GM12878 (cell line): Measurements from ENCODE around the gene DLX3. TPM values are rescaled to one million over a fixed set of nuclear protein-coding genes. Genes with fewer than 3 reads are reported as not detected.

ENCODE experiments used
- ATAC-seq: fragments of 200-7000 bp; cut with Tn5 transposase; 3 replicates; pipeline ENCODE4 v1.9.1; 2020; ENCODE audit warnings: mild to moderate bottlenecking, moderate library complexity
- BruUV-seq: library from RNA; stranded (reverse); fragments of 400-500 nt; replicated peaks from 2 replicates; lab custom pipeline; 2021; lab: Mats Ljungman, UMichigan
- CTCF ChIA-PET: fragments of 300-600 bp; sonication (Branson Sonifier 250); formaldehyde crosslinking; extraction: SDS; loops from one replicate; lab custom pipeline; 2021; ENCODE audit warnings: inconsistent platforms; lab: Yijun Ruan, JAX
- POLR2A ChIA-PET: fragments of 350-600 bp; formaldehyde crosslinking; extraction: SDS; loops from one replicate; lab custom pipeline; 2021; ENCODE audit warnings: inconsistent platforms; lab: Charles Lee
- RAD21 ChIA-PET: fragments of 300-600 bp; sonication (Branson Sonifier 250); formaldehyde crosslinking; loops from one replicate; lab custom pipeline; 2023; ENCODE audit warnings: antibody characterized with exemption; ENCODE audit not compliant: unreplicated experiment; lab: Charles Lee
- SMC1A ChIA-PET: fragments of 300-600 bp; sonication (Branson Sonifier 250); formaldehyde crosslinking; loops from one replicate; lab custom pipeline; 2023; ENCODE audit not compliant: unreplicated experiment, uncharacterized antibody; lab: Charles Lee
- DNase-seq: peaks from one replicate; pipeline ENCODE4 v3.0.0-alpha.2; 2011; ENCODE audit warnings: low read depth, low spot score
- FAIRE-seq: peaks from 3 replicates; lab custom pipeline; 2011; peaks lifted over from hg19 to GRCh38; lab: Jason Lieb, UNC
- H2AFZ ChIP-seq: 2 replicates; pipeline ENCODE4 v1.6.0; 2011; ENCODE audit warnings: low read depth, low read length, control low read depth; ENCODE audit not compliant: control insufficient read depth
- H3K27ac ChIP-seq: 2 replicates; pipeline ENCODE4 v1.5.1; 2011; ENCODE audit warnings: control low read depth; ENCODE audit not compliant: control insufficient read depth, insufficient read depth
- H3K27me3 ChIP-seq, 2 experiments: replicated peaks in 1 of 2; 2 replicates each; pipeline versions ENCODE4 v1.6.0 to v1.6.1; 2011; ENCODE audit warnings: low read length in 1 of 2; ENCODE audit not compliant: control insufficient read depth in 2 of 2, insufficient read depth in 2 of 2
- H3K36me3 ChIP-seq, 2 experiments: 2 replicates each; pipeline ENCODE4 v1.5.1; 2011; ENCODE audit warnings: low read length in 1 of 2; ENCODE audit not compliant: control insufficient read depth in 2 of 2, insufficient read depth in 2 of 2
- H3K4me1 ChIP-seq: 2 replicates; pipeline ENCODE4 v1.6.1; 2011; ENCODE audit warnings: mild to moderate bottlenecking, low read length, moderate library complexity, mixed read lengths; ENCODE audit not compliant: control insufficient read depth, insufficient read depth
- H3K4me2 ChIP-seq: 2 replicates; pipeline ENCODE4 v1.6.0; 2011; ENCODE audit warnings: control low read depth; ENCODE audit not compliant: control insufficient read depth, insufficient read depth
- H3K4me3 ChIP-seq: fragments of 200-600 bp; sonication (generic); 2 replicates; pipeline ENCODE4 v1.5.1; 2016
- H3K79me2 ChIP-seq: 2 replicates; pipeline ENCODE4 v1.6.0; 2011; ENCODE audit warnings: low read length; ENCODE audit not compliant: control insufficient read depth, insufficient read depth
- H3K9ac ChIP-seq: 2 replicates; pipeline ENCODE4 v1.8.0; 2011; ENCODE audit warnings: low read length, control low read depth, mixed read lengths; ENCODE audit not compliant: control insufficient read depth, insufficient read depth
- H3K9me3 ChIP-seq: replicated peaks from 3 replicates; pipeline ENCODE4 v1.5.1; 2011; ENCODE audit warnings: mild to moderate bottlenecking, low read length; ENCODE audit not compliant: control insufficient read depth, insufficient read depth
- H4K20me1 ChIP-seq: 2 replicates; pipeline ENCODE4 v1.6.0; 2011; ENCODE audit not compliant: control insufficient read depth, insufficient read depth
- ASH2L ChIP-seq: fragments of 300-600, 200-600 bp; sonication (generic); IDR thresholded peaks from 2 replicates; pipeline ENCODE4 v1.6.1; 2017; ENCODE audit warnings: low read depth, mild to moderate bottlenecking, borderline replicate concordance
- CBX3 ChIP-seq: fragments of 200-600 bp; sonication (generic); IDR thresholded peaks from 2 replicates; pipeline ENCODE4 v1.6.1; 2016; ENCODE audit warnings: low read depth, borderline replicate concordance
- CBX5 ChIP-seq: sonication (generic); IDR thresholded peaks from 2 replicates; pipeline ENCODE4 v1.6.1; 2016; ENCODE audit warnings: low read depth, moderate library complexity, mild to moderate bottlenecking, inconsistent platforms
- FOXK2 ChIP-seq: fragments of 450-650 bp; IDR thresholded peaks from 2 replicates; pipeline ENCODE4 v1.6.1; 2017; ENCODE audit warnings: mild to moderate bottlenecking, moderate library complexity
- MYC ChIP-seq: IDR thresholded peaks from 2 replicates; pipeline ENCODE4 v1.6.1; 2011; ENCODE audit warnings: mild to moderate bottlenecking, low read length, moderate library complexity, inconsistent platforms; ENCODE audit not compliant: insufficient read depth, insufficient replicate concordance, insufficient read length, severe bottlenecking
- PAX5 ChIP-seq: IDR thresholded peaks from 2 replicates; pipeline ENCODE4 v1.6.1; 2011; ENCODE audit warnings: low read depth, low read length, borderline replicate concordance
- POLR2AphosphoS2 ChIP-seq: IDR thresholded peaks from 2 replicates; pipeline ENCODE4 v1.6.1; 2011; ENCODE audit warnings: low read depth, mild to moderate bottlenecking, low read length, improper control_type of control experiment, moderate library complexity
- RCOR1 ChIP-seq: conservative IDR thresholded peaks from 2 replicates; pipeline ENCODE4 v1.6.1; 2012; ENCODE audit warnings: low read depth, low read length, improper control_type of control experiment
- RELA ChIP-seq: fragments of 450-650 bp; IDR thresholded peaks from 2 replicates; pipeline ENCODE4 v1.8.0; 2014; ENCODE audit warnings: borderline replicate concordance; ENCODE audit not compliant: partially characterized antibody
- SMAD1 ChIP-seq: fragments of 450-650 bp; IDR thresholded peaks from 2 replicates; pipeline ENCODE4 v1.6.1; 2018; ENCODE audit warnings: mild to moderate bottlenecking, low read depth; ENCODE audit not compliant: partially characterized antibody
- SREBF2 ChIP-seq: IDR thresholded peaks from 2 replicates; pipeline ENCODE4 v1.6.1; 2012; ENCODE audit warnings: mild to moderate bottlenecking, low read length
- SUPT20H ChIP-seq: IDR thresholded peaks from 2 replicates; pipeline ENCODE4 v1.6.1; 2011; ENCODE audit warnings: low read depth, mild to moderate bottlenecking, low read length, moderate library complexity, borderline replicate concordance; ENCODE audit not compliant: control insufficient read depth
- TCF3 ChIP-seq: IDR thresholded peaks from 2 replicates; pipeline ENCODE4 v1.6.1; 2012; ENCODE audit warnings: low read depth, mild to moderate bottlenecking, low read length, borderline replicate concordance; ENCODE audit not compliant: insufficient read depth
- ZNF207 ChIP-seq: fragments of 450-650 bp; IDR thresholded peaks from 2 replicates; pipeline ENCODE4 v1.6.1; 2014; ENCODE audit warnings: antibody characterized with exemption, mild to moderate bottlenecking, borderline replicate concordance
- WGBS: methylation state at CpG from one replicate; pipeline ENCODE4 v1.1.6; 2016; ENCODE audit warnings: low lambda C conversion rate; ENCODE audit not compliant: insufficient replicate concordance, insufficient coverage; ENCODE audit errors: missing lambda C conversion rate; 5-methylcytosine and 5-hydroxymethylcytosine counted together
- in situ Hi-C: fragments of 300-500 bp; cut with MboI; formaldehyde crosslinking; loops from 9 replicates; pipeline ENCODE4 v1.14.3; 2018; ENCODE audit warnings: mixed read lengths
- intact Hi-C: fragments of 100-400 bp; cut with micrococcal nuclease; formaldehyde crosslinking; loops from one replicate; pipeline ENCODE4 v1.14.2; 2022; ENCODE audit not compliant: unreplicated experiment
- polyA plus RNA-seq, 11 experiments: library from polyadenylated mRNA; depleted of rRNA in 4 of 11; unstranded in 6 of 11; stranded (reverse) in 5 of 11; fragments of >200 nt; fragmentation: Nextera tagmentation in 4 of 11; fragmentation: Illumina TruSeq in 1 of 11; extraction: Ambion mirVana in 4 of 11; extraction: Trizol in 1 of 11; gene quantifications; 1 replicate in 1 of 11; 2 replicates in 10 of 11; pipeline versions ENCODE4 v1.2.1 to v1.2.3, GENCODE V29; 2011 to 2016; ENCODE audit warnings: inconsistent platforms in 2 of 11, missing spikeins in 2 of 11, low read depth in 1 of 11
- total RNA-seq, 4 experiments: library from RNA; depleted of rRNA in 3 of 4; stranded (reverse); fragments of >200 nt in 3 of 4; fragmentation: Illumina TruSeq in 1 of 4; extraction: Trizol in 1 of 4; gene quantifications; 2 replicates each; pipeline versions ENCODE4 v1.2.1 to v1.2.3, GENCODE V29; 2013 to 2021
- TF ChIP-seq, protein P1 (sequence below): fragments of 450-650 bp; IDR thresholded peaks from 2 replicates; pipeline ENCODE4 v1.6.1; 2018; ENCODE audit warnings: mild to moderate bottlenecking, low read depth, moderate library complexity; ENCODE audit not compliant: partially characterized antibody
- TF ChIP-seq, protein P2 (sequence below): fragments of 450-650 bp; IDR thresholded peaks from 2 replicates; pipeline ENCODE4 v1.6.1; 2017; ENCODE audit warnings: mild to moderate bottlenecking, moderate library complexity
- TF ChIP-seq, protein P3 (sequence below): IDR thresholded peaks from 2 replicates; pipeline ENCODE4 v1.6.1; 2011; ENCODE audit warnings: low read depth, mild to moderate bottlenecking, low read length, moderate library complexity, borderline replicate concordance; ENCODE audit errors: extremely low read depth

DLX3 gene
- total and polyA plus RNA-seq, 10 of the 15 experiments (the other 5 are each of a cell fraction or from before 2014, with no cell fraction given), result not detected

DNA sequence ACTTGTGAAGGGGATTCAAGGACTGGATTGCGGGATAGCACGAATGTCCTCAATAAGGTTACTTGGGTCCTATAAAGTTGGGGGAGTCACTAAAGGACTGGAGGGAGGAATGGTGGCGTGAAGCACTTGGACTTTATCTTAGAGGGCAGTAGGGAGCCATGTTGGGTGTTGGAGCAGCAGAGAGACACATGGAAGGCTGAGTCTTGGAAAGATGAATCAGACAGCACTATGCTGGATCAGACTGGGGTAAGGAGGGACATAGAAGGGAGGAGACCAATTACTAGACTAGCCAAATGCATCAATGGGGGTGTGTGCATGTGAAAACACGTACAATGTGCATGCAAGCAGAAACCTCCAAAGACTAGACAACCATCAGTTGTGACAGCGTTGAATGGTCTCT lies 52.1 kb downstream of the DLX3 start:
- RAD21 ChIA-PET, result no interaction called here
- in situ Hi-C loops, result no loop called here
- no peak for ATAC-seq
- TF ChIP-seq RELA (no peak), FOXK2 (no peak), CBX3 (no peak), ZNF207 (no peak), SUPT20H (no peak), SREBF2 (no peak), MYC (no peak), CBX5 (no peak), TCF3 (no peak), POLR2AphosphoS2 (no peak), ASH2L (no peak), SMAD1 (no peak), RCOR1 (no peak), PAX5 (no peak)
- TF ChIP-seq, protein P1, sequence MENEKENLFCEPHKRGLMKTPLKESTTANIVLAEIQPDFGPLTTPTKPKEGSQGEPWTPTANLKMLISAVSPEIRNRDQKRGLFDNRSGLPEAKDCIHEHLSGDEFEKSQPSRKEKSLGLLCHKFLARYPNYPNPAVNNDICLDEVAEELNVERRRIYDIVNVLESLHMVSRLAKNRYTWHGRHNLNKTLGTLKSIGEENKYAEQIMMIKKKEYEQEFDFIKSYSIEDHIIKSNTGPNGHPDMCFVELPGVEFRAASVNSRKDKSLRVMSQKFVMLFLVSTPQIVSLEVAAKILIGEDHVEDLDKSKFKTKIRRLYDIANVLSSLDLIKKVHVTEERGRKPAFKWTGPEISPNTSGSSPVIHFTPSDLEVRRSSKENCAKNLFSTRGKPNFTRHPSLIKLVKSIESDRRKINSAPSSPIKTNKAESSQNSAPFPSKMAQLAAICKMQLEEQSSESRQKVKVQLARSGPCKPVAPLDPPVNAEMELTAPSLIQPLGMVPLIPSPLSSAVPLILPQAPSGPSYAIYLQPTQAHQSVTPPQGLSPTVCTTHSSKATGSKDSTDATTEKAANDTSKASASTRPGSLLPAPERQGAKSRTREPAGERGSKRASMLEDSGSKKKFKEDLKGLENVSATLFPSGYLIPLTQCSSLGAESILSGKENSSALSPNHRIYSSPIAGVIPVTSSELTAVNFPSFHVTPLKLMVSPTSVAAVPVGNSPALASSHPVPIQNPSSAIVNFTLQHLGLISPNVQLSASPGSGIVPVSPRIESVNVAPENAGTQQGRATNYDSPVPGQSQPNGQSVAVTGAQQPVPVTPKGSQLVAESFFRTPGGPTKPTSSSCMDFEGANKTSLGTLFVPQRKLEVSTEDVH, result no peak
- TF ChIP-seq, protein P2, sequence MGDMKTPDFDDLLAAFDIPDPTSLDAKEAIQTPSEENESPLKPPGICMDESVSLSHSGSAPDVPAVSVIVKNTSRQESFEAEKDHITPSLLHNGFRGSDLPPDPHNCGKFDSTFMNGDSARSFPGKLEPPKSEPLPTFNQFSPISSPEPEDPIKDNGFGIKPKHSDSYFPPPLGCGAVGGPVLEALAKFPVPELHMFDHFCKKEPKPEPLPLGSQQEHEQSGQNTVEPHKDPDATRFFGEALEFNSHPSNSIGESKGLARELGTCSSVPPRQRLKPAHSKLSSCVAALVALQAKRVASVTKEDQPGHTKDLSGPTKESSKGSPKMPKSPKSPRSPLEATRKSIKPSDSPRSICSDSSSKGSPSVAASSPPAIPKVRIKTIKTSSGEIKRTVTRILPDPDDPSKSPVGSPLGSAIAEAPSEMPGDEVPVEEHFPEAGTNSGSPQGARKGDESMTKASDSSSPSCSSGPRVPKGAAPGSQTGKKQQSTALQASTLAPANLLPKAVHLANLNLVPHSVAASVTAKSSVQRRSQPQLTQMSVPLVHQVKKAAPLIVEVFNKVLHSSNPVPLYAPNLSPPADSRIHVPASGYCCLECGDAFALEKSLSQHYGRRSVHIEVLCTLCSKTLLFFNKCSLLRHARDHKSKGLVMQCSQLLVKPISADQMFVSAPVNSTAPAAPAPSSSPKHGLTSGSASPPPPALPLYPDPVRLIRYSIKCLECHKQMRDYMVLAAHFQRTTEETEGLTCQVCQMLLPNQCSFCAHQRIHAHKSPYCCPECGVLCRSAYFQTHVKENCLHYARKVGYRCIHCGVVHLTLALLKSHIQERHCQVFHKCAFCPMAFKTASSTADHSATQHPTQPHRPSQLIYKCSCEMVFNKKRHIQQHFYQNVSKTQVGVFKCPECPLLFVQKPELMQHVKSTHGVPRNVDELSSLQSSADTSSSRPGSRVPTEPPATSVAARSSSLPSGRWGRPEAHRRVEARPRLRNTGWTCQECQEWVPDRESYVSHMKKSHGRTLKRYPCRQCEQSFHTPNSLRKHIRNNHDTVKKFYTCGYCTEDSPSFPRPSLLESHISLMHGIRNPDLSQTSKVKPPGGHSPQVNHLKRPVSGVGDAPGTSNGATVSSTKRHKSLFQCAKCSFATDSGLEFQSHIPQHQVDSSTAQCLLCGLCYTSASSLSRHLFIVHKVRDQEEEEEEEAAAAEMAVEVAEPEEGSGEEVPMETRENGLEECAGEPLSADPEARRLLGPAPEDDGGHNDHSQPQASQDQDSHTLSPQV, result no peak
- TF ChIP-seq, protein P3, sequence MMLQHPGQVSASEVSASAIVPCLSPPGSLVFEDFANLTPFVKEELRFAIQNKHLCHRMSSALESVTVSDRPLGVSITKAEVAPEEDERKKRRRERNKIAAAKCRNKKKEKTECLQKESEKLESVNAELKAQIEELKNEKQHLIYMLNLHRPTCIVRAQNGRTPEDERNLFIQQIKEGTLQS, result no peak

More for the DNA sequence above, 52.1 kb downstream of the DLX3 start:
- no TSS peak for BruUV-seq
- no peak for DNase-seq
- intact Hi-C loops, result no loop called here
- H2AFZ ChIP-seq, result no peak overlapping the region
- no peak for FAIRE-seq
- H3K4me2 ChIP-seq, result no peak overlapping the region
- no peaks in the 10 kb centered on the region for H3K4me1 ChIP-seq
- H4K20me1 ChIP-seq, result no peaks in the 10 kb centered on the region
- H3K36me3 ChIP-seq, result no peaks in the 10 kb centered on the region
- no peak overlapping the region for H3K9ac ChIP-seq
- H3K27me3 ChIP-seq, result peaks cover 2 to 8% of the 10 kb centered on the region in 2 experiments; a peak in 3 of 4 replicates
- H3K27ac ChIP-seq, result no peak overlapping the region
- ChIA-PET POLR2A (no interaction called here), SMC1A (no interaction called here), CTCF (no interaction called here)
- H3K79me2 ChIP-seq, result no peaks in the 10 kb centered on the region
- 22% methylated on average over 5 of the region's 5 CpGs for WGBS
- H3K4me3 ChIP-seq, result no peak overlapping the region
- no peaks in the 10 kb centered on the region for H3K9me3 ChIP-seq
